EH (cell line): ENCODE results near the gene PTRH2.
"Not testable (repeated sequence)": the region's sequence is repeated elsewhere in the genome, so short reads cannot be mapped to it uniquely, and the experiment has no call there.

Source experiments
- DNase-seq: peaks from one replicate; pipeline ENCODE4 v3.0.0-alpha.2; 2015; ENCODE audit warnings: low read depth

PTRH2 gene

DNA sequence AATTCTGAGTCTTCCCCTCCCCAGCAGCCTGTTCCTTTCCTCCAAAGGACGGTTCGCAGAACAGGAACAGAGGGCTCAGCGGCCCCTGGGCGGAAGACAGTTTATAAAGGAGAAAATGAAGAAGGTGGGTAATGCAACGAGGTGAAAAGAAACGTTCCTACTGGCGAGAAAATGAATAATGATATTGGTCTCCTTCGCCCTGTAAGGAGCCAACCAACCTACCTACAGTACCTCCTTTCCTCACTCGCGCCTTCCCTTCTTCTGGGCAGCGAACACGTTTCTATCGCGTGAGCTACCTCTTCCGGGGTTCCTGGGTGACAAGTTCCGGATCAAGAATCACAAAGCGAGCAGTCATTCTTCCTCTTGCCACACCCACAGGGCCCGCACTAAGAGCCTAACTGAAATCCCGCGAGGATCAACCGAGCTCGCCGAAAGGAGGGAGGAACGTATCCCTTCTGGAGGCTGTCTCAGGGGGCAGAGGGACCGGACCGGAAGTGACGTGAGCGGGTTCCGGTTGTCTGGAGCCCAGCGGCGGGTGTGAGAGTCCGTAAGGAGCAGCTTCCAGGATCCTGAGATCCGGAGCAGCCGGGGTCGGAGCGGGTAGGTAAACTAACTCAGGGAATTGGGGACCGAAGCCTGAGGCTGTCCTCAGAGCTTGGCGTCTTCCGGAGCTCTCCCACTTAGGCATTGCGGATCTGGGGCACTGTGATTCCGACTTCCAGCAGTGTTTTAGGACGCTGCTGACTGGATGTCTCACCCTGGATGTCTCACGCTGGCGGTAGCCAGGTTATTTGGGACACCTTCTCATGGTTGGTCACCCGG, at the start of gene PTRH2, which contains the start of gene VMP1:
TSS of gene PTRH2 (minus strand) at position 282 of the 822 bp plus-strand sequence. CDS start 9,452 bp downstream, outside the sequence.
TSS of gene VMP1 (plus strand) at position 506 of the 822 bp plus-strand sequence. CDS start 23,793 bp downstream, outside the sequence.
- peak; percentile 100 for DNase-seq

DNA sequence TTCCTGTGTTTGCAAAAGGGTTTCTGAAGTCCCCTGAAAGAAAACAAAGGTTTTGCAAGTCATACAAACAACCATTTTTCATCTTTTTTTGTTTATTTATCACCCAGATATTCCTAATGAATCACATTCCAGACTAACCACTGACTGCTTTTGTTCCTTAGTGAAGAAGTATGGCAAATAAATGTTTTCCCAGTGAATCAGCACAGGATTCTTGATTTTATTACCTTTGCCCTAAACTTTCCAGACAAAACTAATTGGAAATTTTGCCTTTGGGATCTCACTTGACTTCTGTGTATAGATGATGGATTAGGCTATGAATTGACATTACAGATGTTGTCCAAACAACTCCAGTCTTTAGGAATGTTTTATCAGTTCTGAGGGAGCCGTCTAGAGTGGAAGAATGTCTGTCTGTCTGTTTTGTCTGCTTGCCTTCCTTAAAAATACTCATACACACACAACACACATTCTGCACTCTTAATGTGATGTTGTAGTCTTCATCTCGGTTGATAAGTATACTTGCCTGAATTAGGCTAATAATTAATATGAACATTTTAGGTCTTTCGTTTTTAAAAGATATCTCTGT, 49.1 kb upstream of the PTRH2 start:
- DNase-seq, result peak; percentile 97

GRCh38 chr17:59755069-59755468, 47.8 kb upstream of the PTRH2 start:
- DNase-seq, result not testable (repeated sequence)

DNA sequence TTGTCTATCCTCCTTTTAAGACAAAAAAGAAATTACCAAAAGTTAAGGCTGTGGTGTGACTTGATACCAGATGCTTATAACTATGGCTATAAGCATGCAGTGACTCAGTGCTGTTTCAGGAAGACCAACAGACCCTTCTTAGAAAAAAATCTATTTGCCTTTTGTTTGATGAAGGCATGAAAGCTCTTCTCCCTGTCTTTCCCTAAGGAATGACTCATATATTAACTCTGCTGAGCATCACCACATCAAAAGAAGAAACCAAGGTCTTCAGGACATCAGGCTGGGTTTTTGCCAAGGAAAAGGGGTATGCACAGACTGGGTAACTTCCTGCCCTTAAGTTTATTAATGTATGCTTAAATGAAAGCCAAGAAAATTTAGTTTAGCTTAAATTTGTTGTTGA, 47.3 kb upstream of the PTRH2 start:
- DNase-seq, result peak; percentile 97

- DNase-seq, result peak; percentile 91
Observed at GRCh38 chr17:59753522-59754467, 46.6 kb upstream of the PTRH2 start.

- DNase-seq, result no peak
Observed at GRCh38 chr17:59752922-59753321, 45.7 kb upstream of the PTRH2 start.

DNA sequence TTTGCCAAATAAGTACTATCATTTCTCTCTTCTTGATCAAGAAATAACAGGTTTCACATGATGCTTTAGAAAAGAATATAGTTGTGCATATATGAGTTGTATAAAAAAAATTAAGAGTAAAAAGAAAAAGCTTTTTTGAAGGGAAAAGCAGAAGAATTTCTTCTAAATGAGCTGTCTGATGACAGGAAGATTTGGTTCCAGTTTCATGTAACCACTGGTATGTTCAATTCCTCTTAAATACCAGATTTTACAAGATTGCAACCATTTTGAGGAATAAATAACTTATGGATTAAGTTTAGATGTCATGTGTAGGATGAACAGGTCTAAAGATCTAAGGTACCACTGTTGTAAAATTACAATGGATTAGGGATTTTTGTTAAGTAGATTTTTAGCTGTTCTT, 45.2 kb upstream of the PTRH2 start:
- DNase-seq, result peak; percentile 64

DNA sequence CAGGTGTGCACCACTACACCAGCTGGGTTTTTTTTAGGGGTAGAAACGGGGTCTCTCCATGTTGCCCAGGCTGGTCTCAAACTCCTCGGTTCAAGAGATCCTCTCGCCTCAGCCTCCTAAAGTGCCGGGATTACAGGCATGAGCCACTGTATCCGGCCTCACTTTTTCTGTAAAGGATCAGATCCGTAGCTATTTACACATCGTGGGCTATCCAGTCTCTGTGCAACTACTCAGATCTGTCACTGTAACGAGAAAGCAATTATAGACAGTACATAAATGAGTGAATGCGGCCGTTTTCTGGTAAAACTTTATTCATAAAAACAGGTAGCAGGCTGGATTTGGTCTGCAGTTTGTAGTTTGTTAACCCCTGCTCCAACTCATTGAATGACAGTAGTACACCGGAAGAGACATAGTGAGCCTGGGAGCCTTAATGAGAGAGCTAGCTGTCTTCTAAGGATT, 44.8 kb upstream of the PTRH2 start:
- no peak for DNase-seq

DNA sequence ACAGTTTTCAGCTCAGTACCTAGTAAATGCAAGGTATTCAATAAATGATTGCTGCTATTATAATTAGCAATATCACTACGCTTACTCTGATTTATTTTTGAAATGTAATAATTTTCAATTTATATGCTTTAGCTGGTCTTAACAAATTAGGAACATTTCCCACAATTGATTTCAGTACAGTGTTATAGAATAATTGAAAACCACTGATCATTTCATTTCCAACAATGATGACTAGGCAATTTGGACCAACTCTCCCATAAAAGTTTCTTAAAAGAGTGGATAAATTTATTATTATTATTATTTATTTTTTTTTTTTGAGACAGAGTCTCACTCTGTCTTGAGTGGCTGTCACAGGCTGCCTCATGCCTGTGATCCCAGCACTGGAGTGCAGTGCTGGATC, 41.4 kb upstream of the PTRH2 start:
- DNase-seq, result no peak

GRCh38 chr17:59746849-59747445, 39.7 kb upstream of the PTRH2 start:
- peak; percentile 69 for DNase-seq

- no peak for DNase-seq
Observed at GRCh38 chr17:59745040-59745439, 37.8 kb upstream of the PTRH2 start.

DNA sequence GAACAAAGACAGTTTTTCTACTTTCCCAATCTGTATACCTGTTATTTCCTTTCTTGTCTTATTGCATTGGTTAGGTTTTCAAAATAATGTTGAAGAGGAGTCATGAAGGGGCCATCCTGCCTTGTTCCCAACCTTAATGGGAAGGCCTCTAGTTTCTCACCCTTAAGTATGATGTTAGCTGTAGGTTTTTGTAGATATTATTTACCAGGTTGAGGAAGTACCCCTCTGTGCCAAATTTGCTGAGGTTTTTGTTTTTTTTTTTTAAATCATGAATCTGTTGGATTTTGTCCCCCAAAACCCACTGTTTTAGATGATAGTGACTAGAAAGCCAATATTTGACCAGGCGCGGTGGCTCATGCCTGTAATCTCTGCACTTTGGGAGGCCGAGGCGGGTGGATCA, 36.6 kb upstream of the PTRH2 start:
- no peak for DNase-seq

GRCh38 chr17:59737324-59737723, 30.1 kb upstream of the PTRH2 start:
- no peak for DNase-seq

DNA sequence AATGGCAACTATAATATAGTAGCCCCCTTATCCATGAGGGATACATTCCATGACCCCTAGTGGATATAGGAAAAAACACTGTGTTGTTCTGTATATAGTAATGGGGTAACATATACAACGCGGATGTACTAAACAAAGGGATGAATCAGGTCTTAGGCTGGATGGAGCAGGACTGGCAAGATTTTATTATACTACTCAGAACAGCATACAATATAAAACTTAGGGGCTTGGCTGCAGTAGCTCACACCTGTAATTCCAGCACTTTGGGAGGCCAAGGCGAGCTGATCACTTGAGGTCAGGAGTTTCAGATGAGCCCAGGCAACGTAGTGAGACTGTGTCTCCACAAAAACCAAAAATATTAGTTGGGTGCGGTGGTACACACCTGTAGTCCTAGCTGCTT, 27.0 kb upstream of the PTRH2 start:
- DNase-seq, result no peak

DNA sequence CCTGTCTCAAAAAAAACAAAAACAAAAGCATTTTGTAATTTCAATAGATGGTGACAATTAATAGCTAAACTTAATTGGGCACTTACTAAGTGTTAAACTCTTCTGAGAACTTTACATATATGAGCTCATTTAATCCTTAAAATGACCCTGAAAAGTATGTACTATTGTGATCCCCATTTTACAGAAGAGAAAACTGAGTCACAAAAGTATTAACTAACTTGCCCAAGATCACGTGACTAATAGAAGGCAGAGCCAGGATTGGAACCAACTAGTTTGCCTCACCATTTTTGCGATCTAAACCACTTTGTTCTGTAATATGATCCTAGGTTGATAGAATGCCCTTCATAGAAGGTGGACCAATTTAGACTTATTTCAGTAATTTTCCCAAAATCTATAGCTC, 26.5 kb upstream of the PTRH2 start:
- DNase-seq, result no peak

GRCh38 chr17:59730268-59730834, 23.1 kb upstream of the PTRH2 start:
- DNase-seq, result no peak

DNA sequence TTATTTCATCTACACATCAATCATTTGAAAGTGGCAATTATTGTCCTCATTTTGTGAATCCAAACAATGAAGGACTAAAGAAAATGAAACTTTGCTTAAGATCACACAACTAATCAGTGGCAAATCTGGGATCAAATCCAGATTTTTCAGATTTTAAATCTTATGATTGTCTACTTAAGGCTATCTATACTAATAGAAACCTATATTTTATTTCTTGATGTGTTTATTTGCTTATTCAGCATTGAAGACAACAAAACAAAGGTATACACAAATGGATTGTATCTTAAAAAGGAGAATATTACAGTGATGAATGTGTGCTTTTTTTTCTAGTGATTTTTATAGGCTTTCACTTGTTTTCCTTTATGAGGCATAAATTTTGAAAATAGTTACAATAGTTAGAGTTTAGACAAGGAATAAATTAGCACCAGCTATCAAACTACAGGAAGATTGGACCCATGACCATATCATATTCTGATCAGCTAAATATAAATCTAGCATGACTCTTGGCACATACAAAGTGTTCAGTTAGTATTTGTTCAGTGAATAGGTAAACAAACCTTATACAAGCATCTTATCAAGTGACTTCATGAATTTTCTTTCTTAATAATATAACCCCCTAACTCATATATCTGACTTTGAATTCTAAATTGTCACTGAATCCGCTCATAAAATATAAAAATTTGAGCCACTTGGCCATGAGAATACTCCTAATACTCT, 20.7 kb upstream of the PTRH2 start:
- DNase-seq, result no peak

DNA sequence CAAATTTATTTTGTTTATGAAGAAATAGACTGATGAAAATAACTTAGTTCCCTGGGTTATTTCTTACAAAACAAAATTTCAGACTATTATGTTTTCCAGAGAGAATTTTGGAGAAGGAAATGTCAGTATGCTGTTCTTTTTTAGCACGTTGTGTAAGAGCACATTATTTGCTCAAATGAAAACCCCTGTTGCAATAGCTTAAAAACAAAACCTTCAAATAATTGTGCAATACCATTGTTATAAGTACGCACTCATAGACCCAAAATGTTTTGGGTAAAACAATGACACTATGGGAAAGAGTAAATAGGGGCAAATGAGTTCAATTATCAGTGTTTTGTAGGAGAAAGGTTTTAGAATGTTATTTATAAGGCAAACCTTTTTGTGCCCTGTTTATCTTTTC, 18.5 kb upstream of the PTRH2 start:
- peak; percentile 21 for DNase-seq

GRCh38 chr17:59723607-59724006, 16.4 kb upstream of the PTRH2 start:
- no peak for DNase-seq

DNA sequence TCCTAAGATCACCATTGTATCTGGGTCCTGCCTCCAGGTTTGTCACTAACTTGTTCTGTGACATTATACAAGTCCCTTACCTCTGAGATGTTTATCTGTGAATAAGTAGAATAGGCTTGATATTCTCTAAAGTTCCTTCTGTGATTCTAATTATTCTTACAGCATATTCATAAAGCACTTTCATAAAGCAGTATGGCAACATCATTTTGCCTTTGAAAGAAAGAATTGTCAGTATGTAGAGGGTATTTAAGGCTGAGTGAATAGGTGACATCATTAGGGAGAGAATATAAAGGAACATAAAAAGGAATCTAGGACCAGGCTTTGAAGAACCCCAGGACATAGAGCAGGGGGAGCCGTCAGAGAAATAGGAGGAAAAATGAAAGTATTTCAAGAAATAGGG, 15.8 kb upstream of the PTRH2 start:
- no peak for DNase-seq

DNA sequence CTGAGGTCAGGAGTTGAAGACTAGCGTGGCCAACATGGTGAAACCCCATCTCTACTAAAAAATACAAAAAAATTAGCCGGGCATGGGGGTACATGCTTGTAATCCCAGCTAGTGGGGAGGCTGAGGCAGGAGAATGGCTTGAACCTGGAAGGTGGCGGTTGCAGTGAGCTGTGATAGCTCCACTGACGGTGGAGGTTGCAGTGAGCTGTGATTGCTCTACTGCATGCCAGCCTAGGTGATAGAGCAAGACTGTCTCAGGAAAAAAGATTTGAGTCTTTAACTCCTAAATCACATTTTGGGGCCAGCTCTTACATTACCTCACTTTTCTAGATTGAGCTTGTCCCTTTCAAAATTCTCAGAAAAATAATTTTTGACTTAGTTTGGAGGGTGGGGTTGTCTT, 15.4 kb upstream of the PTRH2 start:
- no peak for DNase-seq
